Natural killer cell (primary cell): ENCODE data around the gene NHS. TPM values are rescaled to one million over a fixed set of nuclear protein-coding genes. Genes with fewer than 3 reads are reported as not detected.
"Not testable (repeated sequence)": the region's sequence is repeated elsewhere in the genome, so short reads cannot be mapped to it uniquely, and the experiment has no call there.

Experiments
- ATAC-seq, 3 donors: fragments of 150-1000 bp in 2 of 3; fragments of 200-7000 bp in 1 of 3; cut with Tn5 transposase; 1 replicate in 1 of 3; 2 replicates in 2 of 3; pipeline ENCODE4 v1.10.0; 2021; ENCODE audit warnings: mild to moderate bottlenecking in 2 of 3, moderate library complexity in 2 of 3
- DNase-seq, 2 donors: peaks; one replicate each; pipeline versions ENCODE4 v3.0.0 to v3.0.0-alpha.2; 2013 to 2021; ENCODE audit warnings: mixed read lengths in 1 of 2
- H3K27ac ChIP-seq: one replicate; pipeline ENCODE4 v1.5.1; 2013; ENCODE audit warnings: mild to moderate bottlenecking, low read length
- H3K27me3 ChIP-seq: one replicate; pipeline ENCODE4 v1.6.1; 2013; ENCODE audit warnings: low read length; ENCODE audit not compliant: control insufficient read depth, insufficient read depth
- H3K36me3 ChIP-seq: one replicate; pipeline ENCODE4 v1.6.1; 2013; ENCODE audit warnings: low read length; ENCODE audit not compliant: control insufficient read depth, insufficient read depth
- H3K4me1 ChIP-seq: one replicate; pipeline ENCODE4 v1.6.1; 2013; ENCODE audit warnings: low read length; ENCODE audit not compliant: control insufficient read depth, insufficient read depth
- H3K4me3 ChIP-seq: one replicate; pipeline ENCODE4 v1.5.1; 2013; ENCODE audit warnings: low read length
- H3K9me3 ChIP-seq: one replicate; pipeline ENCODE4 v1.6.1; 2013; ENCODE audit warnings: low read length; ENCODE audit not compliant: control insufficient read depth, insufficient read depth
- H3K27ac Mint-ChIP-seq, 2 donors: one replicate each; pipeline ENCODE4 v1.8.0; 2022; ENCODE audit warnings: mild to moderate bottlenecking in 2 of 2, mixed read lengths in 2 of 2, moderate library complexity in 1 of 2
- H3K27me3 Mint-ChIP-seq, 2 donors: one replicate each; pipeline ENCODE4 v1.8.0; 2022; ENCODE audit warnings: low read depth in 2 of 2, mixed read lengths in 2 of 2
- H3K36me3 Mint-ChIP-seq: one replicate; pipeline ENCODE4 v1.8.0; 2022; ENCODE audit warnings: mixed read lengths
- H3K4me1 Mint-ChIP-seq, 2 donors: one replicate each; pipeline ENCODE4 v1.8.0; 2022; ENCODE audit warnings: mixed read lengths in 2 of 2
- H3K4me3 Mint-ChIP-seq: one replicate; pipeline ENCODE4 v1.8.0; 2022; ENCODE audit warnings: mild to moderate bottlenecking, moderate library complexity, mixed read lengths
- H3K9me3 Mint-ChIP-seq, 2 donors: one replicate each; pipeline ENCODE4 v1.8.0; 2022; ENCODE audit warnings: mixed read lengths in 2 of 2
- WGBS: methylation state at CpG from one replicate; pipeline ENCODE4 v1.1.7; 2013; ENCODE audit warnings: missing lambda C conversion rate; ENCODE audit not compliant: insufficient coverage; 5-methylcytosine and 5-hydroxymethylcytosine counted together
- intact Hi-C: fragments of 100-400 bp; cut with micrococcal nuclease; formaldehyde crosslinking; loops from one replicate; pipeline ENCODE4 v1.14.2; 2022
- total RNA-seq, 4 donors: library from RNA; stranded (reverse); fragments of 120-200 nt in 1 of 4; gene quantifications; one replicate each; pipeline versions ENCODE4 v1.2.3 to v1.2.4, GENCODE V29; 2013 to 2022
- TF ChIP-seq, protein P1 (sequence below): fragments of 200-600 bp; IDR thresholded peaks from one replicate; pipeline ENCODE4 v1.8.0; 2022; ENCODE audit warnings: antibody characterized with exemption

NHS gene
- total RNA-seq, 3 donors from 2014 or later (not counting 1 experiment from before 2014, with no cell fraction given), result 0.05 to 0.28 TPM; not detected in 1

DNA sequence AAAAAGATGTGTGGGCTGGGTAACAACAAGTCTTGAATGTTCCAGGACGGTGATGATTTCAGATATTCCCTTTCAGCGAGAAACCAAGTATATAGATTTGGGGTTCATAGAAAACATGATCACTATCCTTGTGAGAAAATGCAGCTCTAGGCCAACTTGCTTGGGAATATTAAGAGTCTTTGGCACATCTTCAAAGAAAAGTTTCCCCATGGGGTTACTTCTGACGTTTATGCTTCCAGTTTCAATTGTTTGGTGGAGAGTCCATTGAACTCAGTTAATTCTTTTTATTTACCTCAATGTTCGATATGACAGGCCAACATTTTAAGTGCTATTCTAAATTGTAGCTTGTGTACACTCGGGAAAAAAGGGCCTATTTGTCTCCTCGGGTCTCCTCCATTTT lies 126.7 kb downstream of the NHS start:
- TF ChIP-seq, protein P1, sequence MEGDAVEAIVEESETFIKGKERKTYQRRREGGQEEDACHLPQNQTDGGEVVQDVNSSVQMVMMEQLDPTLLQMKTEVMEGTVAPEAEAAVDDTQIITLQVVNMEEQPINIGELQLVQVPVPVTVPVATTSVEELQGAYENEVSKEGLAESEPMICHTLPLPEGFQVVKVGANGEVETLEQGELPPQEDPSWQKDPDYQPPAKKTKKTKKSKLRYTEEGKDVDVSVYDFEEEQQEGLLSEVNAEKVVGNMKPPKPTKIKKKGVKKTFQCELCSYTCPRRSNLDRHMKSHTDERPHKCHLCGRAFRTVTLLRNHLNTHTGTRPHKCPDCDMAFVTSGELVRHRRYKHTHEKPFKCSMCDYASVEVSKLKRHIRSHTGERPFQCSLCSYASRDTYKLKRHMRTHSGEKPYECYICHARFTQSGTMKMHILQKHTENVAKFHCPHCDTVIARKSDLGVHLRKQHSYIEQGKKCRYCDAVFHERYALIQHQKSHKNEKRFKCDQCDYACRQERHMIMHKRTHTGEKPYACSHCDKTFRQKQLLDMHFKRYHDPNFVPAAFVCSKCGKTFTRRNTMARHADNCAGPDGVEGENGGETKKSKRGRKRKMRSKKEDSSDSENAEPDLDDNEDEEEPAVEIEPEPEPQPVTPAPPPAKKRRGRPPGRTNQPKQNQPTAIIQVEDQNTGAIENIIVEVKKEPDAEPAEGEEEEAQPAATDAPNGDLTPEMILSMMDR, result no peak
- no peak for ATAC-seq
- no peak overlapping the region for H3K4me3 ChIP-seq

DNA sequence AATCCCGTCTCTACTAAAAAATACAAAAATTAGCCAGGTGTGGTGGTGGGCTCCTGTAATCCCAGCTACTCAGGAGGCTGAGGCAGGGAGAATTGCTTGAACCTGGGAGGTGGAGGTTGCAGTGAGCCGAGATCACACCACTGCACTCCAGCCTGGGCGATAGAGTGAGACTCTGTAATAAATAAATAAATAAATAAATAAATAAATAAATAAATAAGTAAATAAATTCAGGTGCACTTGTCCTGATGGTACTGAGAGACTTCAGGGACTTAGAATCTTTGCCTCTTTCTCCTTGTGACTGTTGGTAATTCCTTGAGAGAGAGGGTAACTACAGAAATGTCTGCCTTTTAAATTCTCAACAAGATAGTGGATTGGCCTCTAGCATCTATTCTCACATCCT lies 131.4 kb downstream of the NHS start:
- H3K27me3 ChIP-seq, H3K4me1 Mint-ChIP-seq, H3K9me3 ChIP-seq, ATAC-seq, intact Hi-C loops, DNase-seq, H3K4me3 Mint-ChIP-seq, H3K36me3 ChIP-seq, H3K4me1 ChIP-seq, H3K4me3 ChIP-seq, H3K9me3 Mint-ChIP-seq, H3K27ac Mint-ChIP-seq, H3K36me3 Mint-ChIP-seq, H3K27ac ChIP-seq, H3K27me3 Mint-ChIP-seq: not testable (repeated sequence)
- 100% methylated on average over 1 of the region's 3 CpGs for WGBS

More for the DNA sequence above, 126.7 kb downstream of the NHS start:
- DNase-seq, result no peak
- H3K4me1 Mint-ChIP-seq, result no peaks in the 10 kb centered on the region
- H3K36me3 ChIP-seq, result no peaks in the 10 kb centered on the region
- H3K27ac ChIP-seq, result no peak overlapping the region
- H3K27me3 ChIP-seq, result no peaks in the 10 kb centered on the region
- H3K9me3 Mint-ChIP-seq, result peaks cover 0 to 2% of the 10 kb centered on the region in 2 donors
- H3K27me3 Mint-ChIP-seq, result peaks cover 0 to 3% of the 10 kb centered on the region in 2 donors
- intact Hi-C loops, result no loop called here
- no peak overlapping the region for H3K4me3 Mint-ChIP-seq
- H3K4me1 ChIP-seq, result no peaks in the 10 kb centered on the region
- WGBS, result 94% methylated on average over 5 of the region's 6 CpGs
- no peak overlapping the region for H3K27ac Mint-ChIP-seq
- H3K36me3 Mint-ChIP-seq, result no peaks in the 10 kb centered on the region
- no peaks in the 10 kb centered on the region for H3K9me3 ChIP-seq

DNA sequence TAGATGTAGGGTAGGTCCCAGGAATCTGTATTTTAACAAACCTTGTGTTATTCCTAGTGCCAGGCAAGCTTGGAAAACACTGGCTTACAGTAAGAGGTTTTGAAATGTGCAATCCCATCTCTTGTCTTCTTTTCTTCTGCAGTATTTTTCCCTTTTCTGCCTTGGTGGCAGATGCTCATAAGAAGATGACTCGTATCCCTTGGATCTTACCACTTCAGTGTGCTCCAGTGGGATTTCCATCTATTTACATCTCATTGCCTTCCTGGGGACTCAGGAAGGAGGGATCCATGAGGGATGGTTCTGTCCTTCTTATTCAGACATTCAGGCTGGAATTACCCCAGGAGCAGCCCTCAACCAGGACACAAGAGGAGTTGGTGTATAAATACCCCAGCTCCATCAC lies 136.6 kb downstream of the NHS start:
- no peak overlapping the region for H3K4me3 Mint-ChIP-seq
- Histone ChIP-seq H3K4me1 (no peaks in the 10 kb centered on the region), H3K9me3 (no peaks in the 10 kb centered on the region), H3K36me3 (no peaks in the 10 kb centered on the region), H3K4me3 (no peak overlapping the region), H3K27ac (no peak overlapping the region), H3K27me3 (no peaks in the 10 kb centered on the region)
- no peak overlapping the region for H3K27ac Mint-ChIP-seq
- H3K27me3 Mint-ChIP-seq, result no peaks in the 10 kb centered on the region
- no peak for DNase-seq
- ATAC-seq, result no peak
- no peaks in the 10 kb centered on the region for H3K9me3 Mint-ChIP-seq
- intact Hi-C loops, result no loop called here
- H3K36me3 Mint-ChIP-seq, result no peaks in the 10 kb centered on the region
- 83% methylated on average over 1 of the region's 1 CpG for WGBS
- no peaks in the 10 kb centered on the region for H3K4me1 Mint-ChIP-seq
- TF ChIP-seq, protein P1, result no peak

DNA sequence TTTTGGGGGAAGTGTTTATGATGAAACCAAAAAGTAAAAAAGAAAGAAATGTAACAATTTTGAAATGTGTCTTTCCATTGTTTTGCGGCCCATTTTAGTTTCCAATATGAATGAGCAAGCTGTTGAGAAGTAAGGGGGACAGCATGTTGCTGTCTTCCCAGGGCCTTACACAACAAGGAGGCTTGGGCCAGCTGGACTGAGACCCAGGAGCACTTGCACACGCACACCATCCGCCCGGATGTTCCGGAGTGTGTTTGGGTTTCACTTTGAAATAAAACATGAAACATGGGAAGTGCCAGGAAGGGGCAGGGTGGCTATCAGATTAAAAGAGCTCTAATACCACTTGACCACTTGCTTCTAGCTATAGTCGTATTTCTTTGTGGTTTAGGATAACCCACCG lies 144.4 kb downstream of the NHS start:
- Histone ChIP-seq H3K36me3 (no peaks in the 10 kb centered on the region), H3K27ac (no peak overlapping the region), H3K4me1 (no peaks in the 10 kb centered on the region), H3K4me3 (no peak overlapping the region), H3K27me3 (no peaks in the 10 kb centered on the region), H3K9me3 (no peaks in the 10 kb centered on the region)
- 79% methylated on average over 4 of the region's 7 CpGs for WGBS
- H3K9me3 Mint-ChIP-seq, result no peaks in the 10 kb centered on the region
- no peaks in the 10 kb centered on the region for H3K4me1 Mint-ChIP-seq
- H3K36me3 Mint-ChIP-seq, result no peaks in the 10 kb centered on the region
- no peak for ATAC-seq
- no peak overlapping the region for H3K27ac Mint-ChIP-seq
- H3K4me3 Mint-ChIP-seq, result no peak overlapping the region
- H3K27me3 Mint-ChIP-seq, result no peaks in the 10 kb centered on the region
- intact Hi-C loops, result no loop called here
- TF ChIP-seq, protein P1, result no peak
- DNase-seq, result no peak
